ENCODE data around the gene FAM200C.

DNA sequence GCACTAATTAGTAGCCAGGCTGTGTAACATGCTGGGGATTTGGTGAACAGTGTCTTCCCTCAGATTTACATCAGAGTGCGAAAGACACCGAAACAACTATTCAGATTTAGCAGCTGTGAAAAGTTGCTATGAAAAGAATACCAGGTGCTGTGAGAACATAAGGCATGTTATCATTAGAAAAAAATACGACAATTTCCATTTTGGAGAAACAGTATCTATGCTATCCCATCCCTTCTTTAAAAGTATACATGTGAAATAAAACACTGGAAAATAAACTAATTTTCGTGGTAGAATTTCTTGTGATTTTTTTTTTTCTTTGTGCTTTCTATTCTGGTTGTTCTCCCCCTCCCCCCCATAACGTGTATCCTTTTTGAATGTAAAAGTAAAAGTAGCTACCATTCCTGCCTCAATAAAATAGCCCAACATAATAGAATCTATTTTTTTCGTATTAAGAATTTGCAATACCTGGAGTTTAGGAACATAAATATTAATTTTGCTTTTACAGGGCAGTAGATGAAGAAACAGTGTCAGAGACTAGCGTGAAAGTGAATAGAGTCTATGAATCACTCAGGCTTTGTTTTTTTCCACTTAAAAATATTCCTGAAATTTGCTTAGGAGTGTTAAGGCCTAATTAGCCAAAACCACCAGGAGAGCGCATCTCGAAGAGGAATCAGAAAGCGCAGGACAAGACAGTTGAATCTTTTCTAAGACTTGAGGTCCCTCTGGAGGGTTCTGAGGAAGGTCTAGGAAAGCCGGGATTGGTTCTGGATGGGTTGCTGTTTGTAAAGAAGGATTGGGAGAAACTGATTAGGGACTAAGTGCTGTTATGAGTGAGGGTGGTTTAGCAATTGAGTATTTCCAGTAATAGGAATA is 19.8 kb upstream of the FAM200C start:
- TF ChIP-seq CTCF (IDR thresholded peaks at IDR 0.05; ENCODE audit: poor library complexity) (no peak), EZH2 (IDR thresholded peaks at IDR 0.05; ENCODE audit: borderline replicate concordance) (no peak)

All from hepatocyte (in vitro differentiated cells).